Measurements from ENCODE around the gene IFITM5. TPM values are rescaled to one million over a fixed set of nuclear protein-coding genes. Genes with fewer than 3 reads are reported as not detected.
A peak's percentile ranks its signal among the peaks of the same experiment; 100 is the strongest.
"Not testable (repeated sequence)": the region's sequence is repeated elsewhere in the genome, so short reads cannot be mapped to it uniquely, and the experiment has no call there.

Gene IFITM5
- total and polyA plus RNA-seq, 8 donors: 0.73 TPM; not detected in 7

DNA sequence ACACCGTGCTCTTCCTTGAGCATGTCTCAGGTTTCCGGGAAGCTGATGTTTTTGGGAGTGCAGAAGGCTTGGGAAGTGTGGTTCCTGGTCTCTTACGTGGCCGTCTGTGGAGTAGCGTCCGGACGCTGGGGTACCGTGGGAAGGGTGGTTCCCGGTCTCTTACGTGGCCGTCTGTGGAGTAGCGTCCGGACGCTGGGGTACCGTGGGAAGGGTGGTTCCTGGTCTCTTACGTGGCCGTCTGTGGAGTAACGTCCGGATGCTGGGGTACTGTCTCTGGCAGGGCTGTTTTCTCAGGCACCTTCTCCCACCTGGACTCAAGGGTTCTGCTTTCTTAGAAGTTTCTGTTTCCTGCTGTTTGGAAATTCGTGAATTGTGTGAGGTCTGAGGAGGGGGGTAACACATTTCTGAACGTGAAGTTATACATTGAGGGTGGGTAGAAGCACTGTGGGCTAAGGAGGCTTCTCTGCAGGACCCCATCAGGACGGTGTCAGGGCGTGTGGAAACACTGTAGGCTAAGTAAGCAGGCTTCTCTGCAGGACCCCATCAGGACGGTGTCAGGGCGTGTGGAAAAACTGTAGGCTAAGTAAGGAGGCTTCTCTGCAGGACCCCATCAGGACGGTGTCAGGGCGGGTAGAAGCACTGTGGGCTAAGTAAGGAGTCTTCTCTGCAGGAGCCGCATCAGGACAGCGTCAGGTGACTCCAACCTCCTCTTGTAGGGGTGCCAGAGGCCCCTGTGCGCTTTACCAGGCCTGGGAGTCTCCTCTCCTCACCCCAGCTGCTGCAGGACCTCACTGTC lies 26.7 kb upstream of the IFITM5 start:
- intact Hi-C loops (cut with DNase I; ENCODE audit: low total_unique reads): no loop called here
- peak overlapping the region; percentile 86 to 91 (median 90) for H3K27ac ChIP-seq

DNA sequence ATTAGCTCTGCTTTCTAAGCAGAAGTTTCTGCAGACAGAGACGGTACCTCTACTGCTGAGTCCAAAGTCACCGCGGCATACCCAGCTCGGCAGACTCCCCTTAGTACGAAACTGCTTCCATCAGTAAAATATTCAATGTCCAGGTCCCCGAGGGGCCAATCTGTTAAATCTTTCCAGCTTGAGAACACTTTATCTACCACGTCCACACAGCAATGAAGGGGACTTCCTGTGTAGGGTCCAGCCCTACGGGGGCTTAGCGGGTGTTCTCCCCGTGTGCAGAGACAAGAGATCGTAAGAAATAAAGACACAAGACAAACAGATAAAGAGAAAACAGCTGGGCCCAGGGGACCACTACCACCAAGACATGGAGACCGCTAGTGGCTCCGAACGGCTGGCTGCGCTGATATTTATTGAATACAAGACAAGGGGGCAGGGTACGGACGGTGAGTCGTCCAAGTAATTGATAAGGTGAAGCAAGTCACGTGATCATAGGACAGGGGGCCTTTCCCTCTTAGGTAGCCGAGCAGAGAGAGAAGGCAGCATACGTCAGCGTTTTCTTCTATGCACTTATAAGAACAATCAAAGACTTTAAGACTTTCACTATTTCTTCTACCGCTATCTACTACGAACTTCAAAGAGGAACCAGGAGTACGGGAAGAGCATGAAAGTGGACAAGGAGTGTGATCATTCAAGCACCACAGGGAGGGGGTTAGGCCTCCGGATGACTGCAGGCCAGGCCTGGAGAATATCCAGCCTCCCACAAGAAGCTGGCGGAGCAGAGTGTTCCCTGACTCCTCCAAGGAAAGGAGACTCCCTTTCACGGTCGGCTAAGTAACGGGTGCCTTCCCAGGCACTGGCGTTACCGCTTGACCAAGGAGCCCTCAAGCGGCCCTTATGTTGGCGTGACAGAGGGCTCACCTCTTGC lies 25.5 kb upstream of the IFITM5 start:
- WGBS, 5 donors: 48 to 60% (median 57%) methylated on average over 26 to 30 of the region's 34 CpGs
- H3K4me1 ChIP-seq: peaks cover 22 to 59% (median 38%) of the 10 kb centered on the region in 4 donors
- H3K36me3 ChIP-seq; DNase-seq; intact Hi-C loops (cut with DNase I; ENCODE audit: low total_unique reads); H3K4me3 ChIP-seq; H3K9me3 ChIP-seq; H3K27me3 ChIP-seq: not testable (repeated sequence)
- H3K27ac ChIP-seq: peak overlapping the region; percentile 35 to 91 (median 90)

More for the DNA sequence above, 26.7 kb upstream of the IFITM5 start:
- H3K27me3 ChIP-seq: no peaks in the 10 kb centered on the region
- peak overlapping the region in 1 of 4 donors; percentile 12 for H3K4me3 ChIP-seq
- H3K4me1 ChIP-seq: peaks cover 26 to 59% (median 38%) of the 10 kb centered on the region in 4 donors
- H3K36me3 ChIP-seq: no peaks in the 10 kb centered on the region
- DNase-seq: no peak
- TF ChIP-seq EP300 (IDR thresholded peaks at IDR 0.05): no peak
- no peak for TF ChIP-seq POLR2AphosphoS5 (IDR thresholded peaks at IDR 0.05)
- no peak for TF ChIP-seq CTCF (IDR thresholded peaks at IDR 0.05)
- no peak for TF ChIP-seq POLR2A (IDR thresholded peaks at IDR 0.05)
- 84 to 90% (median 86%) methylated on average over 30 of the region's 30 CpGs for WGBS, 5 donors
- no peaks in the 10 kb centered on the region for H3K9me3 ChIP-seq

DNA sequence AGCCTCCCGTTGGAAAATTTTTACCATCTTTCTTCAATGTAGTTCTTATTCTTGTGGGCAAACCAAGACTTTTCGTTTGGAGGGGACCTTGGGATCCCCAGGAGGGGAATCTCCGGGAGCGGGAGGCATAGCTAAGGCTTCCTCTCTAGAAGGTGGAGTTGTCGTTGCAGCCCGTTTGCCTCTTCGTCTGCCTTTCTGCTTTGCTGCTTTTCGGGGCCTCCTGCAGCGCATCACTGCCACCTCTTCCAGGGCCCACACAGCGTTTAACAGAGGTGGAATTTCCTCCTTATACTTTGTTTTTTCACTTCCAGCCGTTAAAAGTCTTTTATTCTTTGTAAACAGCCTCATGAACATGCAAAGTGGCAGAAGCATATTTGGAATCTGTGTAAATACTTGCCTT lies 24.8 kb upstream of the IFITM5 start:
- no peak for DNase-seq
- WGBS, 5 donors: 54 to 79% (median 76%) methylated on average over 11 of the region's 11 CpGs
- H3K9me3 ChIP-seq: no peaks in the 10 kb centered on the region
- no peak for TF ChIP-seq POLR2A (IDR thresholded peaks at IDR 0.05)
- peak overlapping the region in 4 of 5 donors; percentile 76 to 91 (median 90) for H3K27ac ChIP-seq
- no peak overlapping the region for H3K4me3 ChIP-seq
- H3K4me1 ChIP-seq: peaks cover 22 to 54% (median 38%) of the 10 kb centered on the region in 4 donors
- no peaks in the 10 kb centered on the region for H3K27me3 ChIP-seq
- intact Hi-C loops (cut with DNase I; ENCODE audit: low total_unique reads): no loop called here
- H3K36me3 ChIP-seq: no peaks in the 10 kb centered on the region

- 0 to 29% (median 13%) methylated on average over 2 to 10 of the region's 10 CpGs for WGBS, 5 donors
- Histone ChIP-seq H3K27ac (peak overlapping the region; percentile 87 to 97 (median 93)), H3K4me1 (peaks cover 4 to 46% (median 28%) of the 10 kb centered on the region in 4 donors), H3K27me3 (peaks cover 0 to 25% (median 15%) of the 10 kb centered on the region in 3 donors), H3K4me3 (peak overlapping the region; percentile 55 to 73 (median 67))
- intact Hi-C loops (cut with DNase I; ENCODE audit: low total_unique reads); H3K9me3 ChIP-seq; H3K36me3 ChIP-seq: not testable (repeated sequence)
- peak in 1 of 2 donors; percentile 31 for DNase-seq
Measured at GRCh38 chr11:319888-320273, 20.6 kb upstream of the IFITM5 start.

GRCh38 chr11:319121-319887 lies 20.0 kb upstream of the IFITM5 start:
- H3K36me3 ChIP-seq; H3K9me3 ChIP-seq; intact Hi-C loops (cut with DNase I; ENCODE audit: low total_unique reads): not testable (repeated sequence)
- peak in 1 of 7 experiments; percentile 13 for TF ChIP-seq CTCF (IDR thresholded peaks at IDR 0.05)
- DNase-seq: peak in 1 of 2 donors; percentile 48
- Histone ChIP-seq H3K27me3 (peaks cover 0 to 25% (median 15%) of the 10 kb centered on the region in 3 donors), H3K27ac (peak overlapping the region; percentile 87 to 97 (median 93)), H3K4me3 (peak overlapping the region; percentile 55 to 73 (median 67)), H3K4me1 (peaks cover 0 to 45% (median 26%) of the 10 kb centered on the region in 4 donors)
- 2 to 10% (median 10%) methylated on average over 10 to 20 of the region's 29 CpGs for WGBS, 5 donors

DNA sequence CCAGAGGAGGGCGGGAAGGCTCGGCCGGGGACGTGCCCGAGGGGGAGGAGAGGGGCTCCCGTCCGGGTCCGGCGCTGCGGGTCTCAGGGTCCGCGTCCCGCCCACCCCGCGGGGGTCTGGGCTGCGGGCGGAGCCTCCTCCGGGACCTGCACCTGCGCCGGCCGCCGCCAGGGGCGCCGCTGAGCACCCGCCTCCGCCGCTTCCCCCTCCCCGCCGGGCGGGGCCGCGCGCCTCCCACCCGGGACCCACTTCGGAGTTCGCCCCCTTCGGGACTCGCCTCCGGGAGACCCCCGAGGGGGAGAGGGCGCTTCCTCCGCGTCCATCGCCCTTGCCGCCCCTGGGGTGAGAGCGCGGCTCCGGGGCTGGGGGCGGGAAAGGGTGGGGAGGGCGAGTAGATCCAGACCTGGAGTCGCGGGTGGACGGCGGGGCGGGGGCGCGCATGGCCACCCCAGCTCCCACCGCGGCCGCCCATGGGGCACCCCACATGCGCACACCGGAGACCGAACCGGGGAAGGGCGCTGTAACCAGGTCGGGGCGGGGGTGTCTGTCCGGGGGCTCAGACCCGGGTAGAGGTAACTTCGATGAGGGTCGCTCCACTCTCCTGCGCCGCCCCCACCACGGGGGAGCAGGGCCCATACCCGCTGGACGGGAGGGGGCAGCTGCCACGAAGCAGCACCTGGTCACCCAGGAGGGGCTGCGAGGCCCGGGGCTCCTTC lies 19.2 kb upstream of the IFITM5 start:
- Histone ChIP-seq H3K27ac (peak overlapping the region; percentile 85 to 97 (median 93)), H3K4me1 (peaks cover under 1 to 46% (median 28%) of the 10 kb centered on the region in 4 donors), H3K4me3 (peak overlapping the region; percentile 55 to 73 (median 67)), H3K27me3 (peaks cover 0 to 25% (median 15%) of the 10 kb centered on the region in 3 donors)
- H3K9me3 ChIP-seq; intact Hi-C loops (cut with DNase I; ENCODE audit: low total_unique reads); DNase-seq; H3K36me3 ChIP-seq: not testable (repeated sequence)
- 0 to 2% (median 1%) methylated on average over 5 to 12 of the region's 79 CpGs; no CpG with 5 or more reads in 1 of the 5 donors for WGBS, 5 donors

GRCh38 chr11:317668-318404 lies 18.5 kb upstream of the IFITM5 start:
- Histone ChIP-seq H3K4me3 (peak overlapping the region in 3 of 4 donors; percentile 23 to 67 (median 46)), H3K27me3 (peaks cover 0 to 25% (median 15%) of the 10 kb centered on the region in 3 donors), H3K4me1 (peaks cover 8 to 50% (median 34%) of the 10 kb centered on the region in 4 donors), H3K27ac (peak overlapping the region in 4 of 5 donors; percentile 83 to 95 (median 88))
- intact Hi-C loops (cut with DNase I; ENCODE audit: low total_unique reads); H3K36me3 ChIP-seq; H3K9me3 ChIP-seq: not testable (repeated sequence)
- DNase-seq: peak in 1 of 2 donors; percentile 2
- WGBS, 5 donors: 28 to 61% (median 35%) methylated on average over 7 to 17 of the region's 30 CpGs
